Neural cell (in vitro differentiated cells): Measurements from ENCODE around the gene HIVEP2. TPM values are rescaled to one million over a fixed set of nuclear protein-coding genes. Genes with fewer than 3 reads are reported as not detected.

Experiments
- H2AFZ ChIP-seq: fragments of 200-600, 300-800 bp; sonication (generic), shearing (Covaris generic); 2 replicates; pipeline ENCODE4 v1.6.0; 2014; ENCODE audit warnings: low read depth, mild to moderate bottlenecking, antibody characterized with exemption, low read length, moderate library complexity
- H3F3A ChIP-seq: fragments of 200-600 bp; shearing (Covaris generic); 2 replicates; pipeline ENCODE4 v1.6.1; 2016; ENCODE audit warnings: mild to moderate bottlenecking, moderate library complexity, mixed read lengths, antibody characterized with exemption, low read length; ENCODE audit not compliant: insufficient read depth, poor library complexity, severe bottlenecking
- H3K27ac ChIP-seq: fragments of 200-600, 300-800 bp; sonication (generic), shearing (Covaris generic); 2 replicates; pipeline ENCODE4 v1.5.1; 2014; ENCODE audit warnings: mild to moderate bottlenecking, low read length, moderate library complexity
- H3K27me3 ChIP-seq: fragments of 300-800, 200-600 bp; sonication (generic), shearing (Covaris generic); 2 replicates; pipeline ENCODE4 v1.6.0; 2014; ENCODE audit warnings: mild to moderate bottlenecking, low read depth, low read length, moderate library complexity; ENCODE audit not compliant: insufficient read depth
- H3K36me3 ChIP-seq: fragments of 300-800, 200-600 bp; sonication (generic), shearing (Covaris generic); 2 replicates; pipeline ENCODE4 v1.5.1; 2014; ENCODE audit warnings: mild to moderate bottlenecking, antibody characterized with exemption, low read length, moderate library complexity; ENCODE audit not compliant: insufficient read depth
- H3K4me2 ChIP-seq: fragments of 300-800, 200-600 bp; sonication (generic), shearing (Covaris generic); 2 replicates; pipeline ENCODE4 v1.6.0; 2014; ENCODE audit warnings: mild to moderate bottlenecking, low read length
- H3K4me3 ChIP-seq: fragments of 300-800, 200-600 bp; sonication (generic), shearing (Covaris generic); 2 replicates; pipeline ENCODE4 v1.5.1; 2014; ENCODE audit warnings: mild to moderate bottlenecking, low read length, moderate library complexity
- H3K79me2 ChIP-seq: fragments of 200-600 bp; shearing (Covaris generic); replicated peaks from 2 replicates; pipeline ENCODE4 v1.6.0; 2014; ENCODE audit warnings: mild to moderate bottlenecking, low read length, moderate library complexity; ENCODE audit not compliant: insufficient read depth
- H3K9ac ChIP-seq: fragments of 300-800, 200-600 bp; sonication (generic), shearing (Covaris generic); 2 replicates; pipeline ENCODE4 v1.6.1; 2016; ENCODE audit warnings: mild to moderate bottlenecking, low read length, mixed read lengths
- H3K9me2 ChIP-seq: fragments of 200-600 bp; shearing (Covaris generic); 2 replicates; pipeline ENCODE4 v1.6.1; 2016; ENCODE audit warnings: mild to moderate bottlenecking, low read length, mixed read lengths; ENCODE audit not compliant: insufficient read depth
- H3K9me3 ChIP-seq: fragments of 200-600, 300-800 bp; sonication (generic), shearing (Covaris generic); 2 replicates; pipeline ENCODE4 v1.6.1; 2016; ENCODE audit warnings: mild to moderate bottlenecking, mixed run types, low read length, moderate library complexity, mixed read lengths
- H4K20me1 ChIP-seq: fragments of 200-600 bp; shearing (Covaris generic); 2 replicates; pipeline ENCODE4 v1.6.1; 2016; ENCODE audit warnings: mild to moderate bottlenecking, mixed run types; ENCODE audit not compliant: insufficient read depth
- EP300 ChIP-seq: fragments of 450-650 bp; conservative IDR thresholded peaks from 2 replicates; pipeline ENCODE4 v1.6.1; 2014; ENCODE audit warnings: antibody characterized with exemption, mild to moderate bottlenecking, moderate library complexity; ENCODE audit not compliant: poor library complexity, severe bottlenecking
- EZH2 ChIP-seq: fragments of 200-600, 300-800 bp; shearing (Covaris generic), sonication (generic); IDR thresholded peaks from 2 replicates; pipeline ENCODE4 v1.6.1; 2014; ENCODE audit warnings: antibody characterized with exemption, low read length, borderline replicate concordance, mild to moderate bottlenecking; ENCODE audit not compliant: insufficient read depth, poor library complexity, severe bottlenecking
- MXI1 ChIP-seq: fragments of 450-650 bp; conservative IDR thresholded peaks from 2 replicates; pipeline ENCODE4 v1.6.1; 2014; ENCODE audit warnings: antibody characterized with exemption, mild to moderate bottlenecking; ENCODE audit not compliant: poor library complexity, severe bottlenecking
- POLR2AphosphoS5 ChIP-seq: IDR thresholded peaks from 2 replicates; pipeline ENCODE4 v1.6.1; 2012
- RAD21 ChIP-seq: fragments of 450-650 bp; conservative IDR thresholded peaks from 2 replicates; pipeline ENCODE4 v1.6.1; 2014; ENCODE audit warnings: antibody characterized with exemption, mild to moderate bottlenecking, moderate library complexity
- SMC3 ChIP-seq: fragments of 450-650 bp; conservative IDR thresholded peaks from 2 replicates; pipeline ENCODE4 v1.6.1; 2014; ENCODE audit warnings: antibody characterized with exemption, mild to moderate bottlenecking, moderate library complexity; ENCODE audit not compliant: poor library complexity
- TAF1 ChIP-seq: IDR thresholded peaks from 2 replicates; pipeline ENCODE4 v1.6.1; 2012; ENCODE audit warnings: low read depth
- polyA plus RNA-seq: library from polyadenylated mRNA; depleted of rRNA; stranded (reverse); fragments of >200 nt; gene quantifications from 2 replicates; pipeline ENCODE4 v1.2.3, GENCODE V29; 2014
- TF ChIP-seq, protein P1 (sequence below): IDR thresholded peaks from 2 replicates; pipeline ENCODE4 v1.6.1; 2012; ENCODE audit warnings: borderline replicate concordance
- TF ChIP-seq, protein P2 (sequence below): fragments of 450-650 bp; IDR thresholded peaks from 2 replicates; pipeline ENCODE4 v1.5.1; 2014; ENCODE audit warnings: antibody characterized with exemption, mild to moderate bottlenecking, moderate library complexity; ENCODE audit not compliant: poor library complexity, severe bottlenecking

Gene HIVEP2
- polyA plus RNA-seq, 1 donor from 2014 or later, result 6.0 TPM

DNA sequence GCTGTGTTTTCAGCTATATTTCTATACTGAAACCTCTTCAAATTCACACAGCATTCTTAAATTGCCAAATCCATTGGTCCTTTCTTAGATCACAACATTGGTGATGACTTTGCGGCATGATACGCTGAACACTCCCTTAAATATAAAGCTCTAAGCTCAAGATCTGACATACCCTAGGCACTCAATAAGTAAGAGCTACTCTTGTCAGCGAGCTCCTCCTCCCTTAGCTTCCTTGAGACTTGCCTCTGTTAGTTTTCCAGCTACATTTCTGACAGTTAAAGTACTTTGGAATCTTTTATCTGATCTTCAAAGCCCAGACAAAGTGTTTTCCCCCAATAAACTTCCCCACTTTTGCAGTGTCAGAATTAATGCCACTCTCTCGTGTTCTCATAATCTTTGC is 117.0 kb downstream of the HIVEP2 start:
- Histone ChIP-seq H3K27ac (no peak overlapping the region), H3K9ac (no peak overlapping the region), H2AFZ (no peak overlapping the region), H3K79me2 (no peaks in the 10 kb centered on the region), H3K36me3 (no peaks in the 10 kb centered on the region), H4K20me1 (no peaks in the 10 kb centered on the region), H3F3A (no peaks in the 10 kb centered on the region), H3K9me2 (no peaks in the 10 kb centered on the region), H3K27me3 (no peaks in the 10 kb centered on the region), H3K9me3 (no peaks in the 10 kb centered on the region), H3K4me3 (no peak overlapping the region), H3K4me2 (no peak overlapping the region)
- TF ChIP-seq POLR2AphosphoS5 (no peak), TAF1 (no peak), EZH2 (no peak), SMC3 (no peak), EP300 (no peak), MXI1 (no peak), RAD21 (no peak)
- TF ChIP-seq, protein P1, sequence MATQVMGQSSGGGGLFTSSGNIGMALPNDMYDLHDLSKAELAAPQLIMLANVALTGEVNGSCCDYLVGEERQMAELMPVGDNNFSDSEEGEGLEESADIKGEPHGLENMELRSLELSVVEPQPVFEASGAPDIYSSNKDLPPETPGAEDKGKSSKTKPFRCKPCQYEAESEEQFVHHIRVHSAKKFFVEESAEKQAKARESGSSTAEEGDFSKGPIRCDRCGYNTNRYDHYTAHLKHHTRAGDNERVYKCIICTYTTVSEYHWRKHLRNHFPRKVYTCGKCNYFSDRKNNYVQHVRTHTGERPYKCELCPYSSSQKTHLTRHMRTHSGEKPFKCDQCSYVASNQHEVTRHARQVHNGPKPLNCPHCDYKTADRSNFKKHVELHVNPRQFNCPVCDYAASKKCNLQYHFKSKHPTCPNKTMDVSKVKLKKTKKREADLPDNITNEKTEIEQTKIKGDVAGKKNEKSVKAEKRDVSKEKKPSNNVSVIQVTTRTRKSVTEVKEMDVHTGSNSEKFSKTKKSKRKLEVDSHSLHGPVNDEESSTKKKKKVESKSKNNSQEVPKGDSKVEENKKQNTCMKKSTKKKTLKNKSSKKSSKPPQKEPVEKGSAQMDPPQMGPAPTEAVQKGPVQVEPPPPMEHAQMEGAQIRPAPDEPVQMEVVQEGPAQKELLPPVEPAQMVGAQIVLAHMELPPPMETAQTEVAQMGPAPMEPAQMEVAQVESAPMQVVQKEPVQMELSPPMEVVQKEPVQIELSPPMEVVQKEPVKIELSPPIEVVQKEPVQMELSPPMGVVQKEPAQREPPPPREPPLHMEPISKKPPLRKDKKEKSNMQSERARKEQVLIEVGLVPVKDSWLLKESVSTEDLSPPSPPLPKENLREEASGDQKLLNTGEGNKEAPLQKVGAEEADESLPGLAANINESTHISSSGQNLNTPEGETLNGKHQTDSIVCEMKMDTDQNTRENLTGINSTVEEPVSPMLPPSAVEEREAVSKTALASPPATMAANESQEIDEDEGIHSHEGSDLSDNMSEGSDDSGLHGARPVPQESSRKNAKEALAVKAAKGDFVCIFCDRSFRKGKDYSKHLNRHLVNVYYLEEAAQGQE, result no peak
- TF ChIP-seq, protein P2, sequence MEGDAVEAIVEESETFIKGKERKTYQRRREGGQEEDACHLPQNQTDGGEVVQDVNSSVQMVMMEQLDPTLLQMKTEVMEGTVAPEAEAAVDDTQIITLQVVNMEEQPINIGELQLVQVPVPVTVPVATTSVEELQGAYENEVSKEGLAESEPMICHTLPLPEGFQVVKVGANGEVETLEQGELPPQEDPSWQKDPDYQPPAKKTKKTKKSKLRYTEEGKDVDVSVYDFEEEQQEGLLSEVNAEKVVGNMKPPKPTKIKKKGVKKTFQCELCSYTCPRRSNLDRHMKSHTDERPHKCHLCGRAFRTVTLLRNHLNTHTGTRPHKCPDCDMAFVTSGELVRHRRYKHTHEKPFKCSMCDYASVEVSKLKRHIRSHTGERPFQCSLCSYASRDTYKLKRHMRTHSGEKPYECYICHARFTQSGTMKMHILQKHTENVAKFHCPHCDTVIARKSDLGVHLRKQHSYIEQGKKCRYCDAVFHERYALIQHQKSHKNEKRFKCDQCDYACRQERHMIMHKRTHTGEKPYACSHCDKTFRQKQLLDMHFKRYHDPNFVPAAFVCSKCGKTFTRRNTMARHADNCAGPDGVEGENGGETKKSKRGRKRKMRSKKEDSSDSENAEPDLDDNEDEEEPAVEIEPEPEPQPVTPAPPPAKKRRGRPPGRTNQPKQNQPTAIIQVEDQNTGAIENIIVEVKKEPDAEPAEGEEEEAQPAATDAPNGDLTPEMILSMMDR, result no peak

DNA sequence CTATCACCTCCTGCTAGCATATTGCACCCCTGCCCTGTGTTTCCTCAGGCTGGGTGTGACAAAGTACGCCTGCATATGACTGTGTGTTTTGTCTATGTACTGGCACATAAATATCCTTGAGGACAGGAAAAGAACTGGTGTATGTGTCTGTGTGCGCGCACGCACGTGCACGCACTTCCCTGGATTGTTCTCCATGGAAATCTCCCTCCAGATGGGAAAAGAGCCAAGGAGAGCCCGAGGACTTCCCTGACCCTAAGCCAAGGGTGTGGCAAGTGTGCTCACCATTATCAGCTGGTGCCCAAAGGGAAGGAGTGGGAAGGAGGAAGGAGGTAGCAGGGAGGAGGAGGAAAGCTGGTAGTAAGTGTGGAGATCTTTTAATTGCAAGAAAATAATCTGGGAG is 117.6 kb downstream of the HIVEP2 start:
- Histone ChIP-seq H2AFZ (no peak overlapping the region), H3K9ac (no peak overlapping the region), H3K27ac (no peak overlapping the region), H4K20me1 (no peaks in the 10 kb centered on the region), H3K27me3 (no peaks in the 10 kb centered on the region), H3K9me3 (no peaks in the 10 kb centered on the region), H3K36me3 (no peaks in the 10 kb centered on the region), H3K9me2 (no peaks in the 10 kb centered on the region), H3F3A (no peaks in the 10 kb centered on the region), H3K4me2 (no peak overlapping the region), H3K4me3 (no peak overlapping the region), H3K79me2 (no peaks in the 10 kb centered on the region)
- no peak for TF ChIP-seq SMC3
- no peak for TF ChIP-seq EP300
- TF ChIP-seq MXI1, result no peak
- TF ChIP-seq, protein P1, result no peak
- no peak for TF ChIP-seq TAF1
- no peak for TF ChIP-seq RAD21
- TF ChIP-seq, protein P2, result no peak
- TF ChIP-seq POLR2AphosphoS5, result no peak
- TF ChIP-seq EZH2, result no peak
